ENCODE data around the gene UGT1A4. TPM values are rescaled to one million over a fixed set of nuclear protein-coding genes. Genes with fewer than 3 reads are reported as not detected.

Gene UGT1A4
- 1 to 10 TPM in 1 of 2 donors, under 1 TPM in 1; 0.93 to 1.8 TPM for total RNA-seq

- H3K27ac ChIP-seq, result no peak within 1 kb of the TSS
- no peak for TF ChIP-seq CTCF (IDR thresholded peaks at IDR 0.05)
- no peak within 1 kb of the TSS for H3K4me3 ChIP-seq
- H3K36me3 ChIP-seq, result no peaks in the 10 kb centered on the region
- no peak within 1 kb of the TSS for H3K9ac ChIP-seq (ENCODE audit: low read depth in 2 of 2, low read length in 2 of 2)
- no peaks in the 10 kb centered on the region for H3K27me3 ChIP-seq
- intact Hi-C loops (cut with DNase I), result loop anchor here (10.0 kb wide), 2 partner anchors 254 to 434 kb away; no protein-coding TSS in a partner anchor
- H3K9me3 ChIP-seq, result no peaks in the 10 kb centered on the region
- no peak for DNase-seq
- H3K4me1 ChIP-seq, result no peaks in the 10 kb centered on the region
Observed at GRCh38 chr2:233718552-233718951, at the start of gene UGT1A4. Gene UGT1A4 (plus strand): TSS chr2:233718736. CDS start chr2:233718821, 85 bp downstream.

- intact Hi-C loops (cut with DNase I), result no loop called here
- H3K4me1 ChIP-seq, result no peaks in the 10 kb centered on the region
- H3K9ac ChIP-seq (ENCODE audit: low read depth in 2 of 2, low read length in 2 of 2), result no peak within 1 kb of the TSS
- H3K36me3 ChIP-seq, result no peaks in the 10 kb centered on the region
- no peak within 1 kb of the TSS for H3K4me3 ChIP-seq
- no peak within 1 kb of the TSS for H3K27ac ChIP-seq
- no peak for TF ChIP-seq CTCF (IDR thresholded peaks at IDR 0.05)
- no peaks in the 10 kb centered on the region for H3K27me3 ChIP-seq
- H3K9me3 ChIP-seq, result no peaks in the 10 kb centered on the region
- no peak for DNase-seq
Observed at GRCh38 chr2:233671290-233672161, 47.0 kb upstream of the UGT1A4 start, which contains the start of gene UGT1A9. Gene UGT1A9 (plus strand): TSS chr2:233671898. CDS start chr2:233671935, 37 bp downstream.

GRCh38 chr2:233672886-233673285 lies 45.6 kb upstream of the UGT1A4 start:
- no peak for DNase-seq
- no peaks in the 10 kb centered on the region for H3K27me3 ChIP-seq
- no peak overlapping the region for H3K27ac ChIP-seq
- no peaks in the 10 kb centered on the region for H3K4me1 ChIP-seq
- H3K9me3 ChIP-seq, result no peaks in the 10 kb centered on the region
- no peak for TF ChIP-seq CTCF (IDR thresholded peaks at IDR 0.05)
- H3K36me3 ChIP-seq, result no peaks in the 10 kb centered on the region
- no peak overlapping the region for H3K9ac ChIP-seq (ENCODE audit: low read depth in 2 of 2, low read length in 2 of 2)
- H3K4me3 ChIP-seq, result no peak overlapping the region
- intact Hi-C loops (cut with DNase I), result no loop called here

- H3K4me3 ChIP-seq, result no peak overlapping the region
- no peaks in the 10 kb centered on the region for H3K27me3 ChIP-seq
- H3K9ac ChIP-seq (ENCODE audit: low read depth in 2 of 2, low read length in 2 of 2), result no peak overlapping the region
- H3K36me3 ChIP-seq, result no peaks in the 10 kb centered on the region
- no peak for DNase-seq
- intact Hi-C loops (cut with DNase I), result no loop called here
- no peak for TF ChIP-seq CTCF (IDR thresholded peaks at IDR 0.05)
- no peaks in the 10 kb centered on the region for H3K9me3 ChIP-seq
- no peaks in the 10 kb centered on the region for H3K4me1 ChIP-seq
- no peak overlapping the region for H3K27ac ChIP-seq
Observed at GRCh38 chr2:233673896-233674295, 44.6 kb upstream of the UGT1A4 start.

GRCh38 chr2:233674314-233674713 lies 44.2 kb upstream of the UGT1A4 start:
- DNase-seq, result no peak
- Histone ChIP-seq H3K4me3 (no peak overlapping the region), H3K27ac (no peak overlapping the region), H3K9ac (ENCODE audit: low read depth in 2 of 2, low read length in 2 of 2) (no peak overlapping the region), H3K36me3 (no peaks in the 10 kb centered on the region), H3K9me3 (no peaks in the 10 kb centered on the region), H3K27me3 (no peaks in the 10 kb centered on the region), H3K4me1 (no peaks in the 10 kb centered on the region)
- TF ChIP-seq CTCF (IDR thresholded peaks at IDR 0.05), result no peak
- intact Hi-C loops (cut with DNase I), result no loop called here

Data from colonic mucosa (tissue), 4 donors.